Caki2 (cell line): Measurements from ENCODE around the gene EIF2S3. TPM values are rescaled to one million over a fixed set of nuclear protein-coding genes. Genes with fewer than 3 reads are reported as not detected.
A peak's percentile ranks its signal among the peaks of the same experiment; 100 is the strongest.

Source experiments
- DNase-seq: peaks from one replicate; pipeline ENCODE4 v3.0.0-alpha.2; 2015; ENCODE audit warnings: low read depth
- in situ Hi-C: cut with HindIII; loops from 2 replicates; pipeline ENCODE4 v1.10.0; 2016; ENCODE audit warnings: low sequenced_read_pairs, low pct_unique_long_range_greater_than_20kb, mixed read lengths
- total RNA-seq: library from RNA; depleted of rRNA; stranded (reverse); fragments of >200 nt; shearing (Covaris generic); gene quantifications from 2 replicates; pipeline ENCODE4 v1.2.3, GENCODE V29; 2014; ENCODE audit warnings: low replicate concordance; rRNA removed

The EIF2S3 gene
- total RNA-seq = 91.3 and 109 TPM in 2 replicates

- DNase-seq = peak; percentile 95
- in situ Hi-C loops = no loop called here
Measured at GRCh38 chrX:24054182-24055042, at the start of gene EIF2S3. TSS of gene EIF2S3 (plus strand) at chrX:24054956. CDS start at chrX:24054969, 13 bp downstream.

- no peak for DNase-seq
- in situ Hi-C loops = no loop called here
Measured at GRCh38 chrX:24005028-24005427, 49.7 kb upstream of the EIF2S3 start.

GRCh38 chrX:24005867-24006266, 48.9 kb upstream of the EIF2S3 start:
- in situ Hi-C loops = no loop called here
- no peak for DNase-seq

DNA sequence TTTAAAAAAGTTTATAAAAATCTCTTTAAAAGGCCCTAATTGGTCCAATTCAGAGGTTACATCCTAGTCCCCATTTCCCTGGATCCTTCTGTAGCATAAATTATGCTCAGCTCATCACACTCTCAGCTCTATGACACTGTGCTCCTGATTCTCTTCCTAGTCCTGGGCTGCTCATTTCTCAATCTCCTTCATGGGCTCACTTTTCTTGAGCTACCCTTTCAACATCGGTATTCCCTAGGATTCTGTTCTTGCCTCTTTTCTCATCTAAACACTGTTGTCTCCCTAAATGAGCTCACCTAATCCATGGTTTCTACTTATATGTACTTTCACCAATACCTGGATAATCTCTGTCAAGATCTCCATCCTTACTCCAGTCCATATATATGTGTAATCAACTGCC, 42.5 kb upstream of the EIF2S3 start:
- no peak for DNase-seq
- in situ Hi-C loops = no loop called here

GRCh38 chrX:24014388-24015018, 40.3 kb upstream of the EIF2S3 start:
- in situ Hi-C loops = no loop called here

DNA sequence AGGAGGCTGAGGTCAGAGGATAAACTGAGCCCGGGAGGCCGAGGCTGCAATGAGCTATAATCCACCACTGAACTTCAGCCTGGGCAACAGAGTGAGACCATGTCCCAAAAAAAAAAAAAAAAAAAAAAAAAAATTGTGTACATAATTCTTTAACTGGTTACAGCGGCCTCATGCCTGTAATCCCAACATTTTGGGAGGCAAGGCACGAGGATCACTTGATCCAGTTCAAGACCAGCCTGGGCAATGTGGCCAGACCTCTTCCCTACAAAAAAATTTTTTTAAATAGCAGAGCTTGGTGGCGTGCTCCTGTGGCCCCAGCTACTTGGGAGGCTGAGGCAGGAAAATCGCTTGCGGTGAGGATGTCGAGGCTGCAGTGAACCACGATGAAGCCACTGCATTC, 37.1 kb upstream of the EIF2S3 start:
- in situ Hi-C loops = no loop called here

More at GRCh38 chrX:24014388-24015018, 40.3 kb upstream of the EIF2S3 start:
- no peak for DNase-seq

DNA sequence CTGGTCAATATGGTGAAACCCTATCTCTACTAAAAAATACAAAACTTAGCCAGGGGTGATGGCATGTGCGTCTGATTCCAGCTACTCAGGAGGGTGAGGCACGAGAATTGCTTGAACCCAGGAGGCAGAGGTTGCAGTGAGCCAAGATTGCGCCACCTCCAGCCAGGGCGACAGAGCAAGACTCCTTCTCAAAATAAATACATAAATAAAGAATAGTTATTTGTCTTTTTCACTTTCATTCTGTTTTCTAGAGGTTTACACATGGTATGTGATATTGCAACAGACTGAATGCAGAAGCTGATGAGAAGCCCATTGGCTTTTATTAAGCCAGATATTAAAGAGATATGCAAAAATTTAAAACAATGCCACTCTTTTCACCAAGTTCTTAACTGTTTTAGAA, 35.9 kb upstream of the EIF2S3 start:
- no peak for DNase-seq
- in situ Hi-C loops = no loop called here

More for the DNA sequence above, 37.1 kb upstream of the EIF2S3 start:
- DNase-seq = no peak

GRCh38 chrX:24019448-24019847, 35.3 kb upstream of the EIF2S3 start:
- in situ Hi-C loops = no loop called here
- no peak for DNase-seq

DNA sequence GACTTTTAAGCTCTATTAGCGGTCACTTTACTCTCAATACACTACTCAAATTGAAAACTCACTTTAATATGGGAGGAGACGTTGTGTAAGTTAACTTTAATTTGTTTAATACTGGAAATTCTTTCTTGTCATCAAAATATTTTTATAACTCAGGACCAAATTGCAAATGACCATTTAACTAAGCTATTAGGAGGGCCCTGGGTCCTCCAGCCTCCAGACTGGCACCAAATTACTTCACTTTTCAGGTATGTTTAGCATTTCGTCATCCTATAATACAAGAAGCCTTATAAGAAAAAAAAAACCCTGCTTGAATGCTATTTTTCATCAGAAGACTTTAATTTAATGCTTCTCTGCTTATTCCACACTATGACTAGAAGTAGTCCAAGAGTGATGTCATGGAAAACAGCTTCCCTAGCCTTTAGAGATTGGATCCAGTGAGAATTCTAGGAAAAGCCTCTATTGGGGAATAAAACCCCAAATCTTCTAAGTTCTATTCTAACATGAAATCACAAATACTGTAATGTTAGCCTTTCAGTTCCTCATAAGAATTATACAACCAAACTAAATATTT, 34.4 kb upstream of the EIF2S3 start:
- in situ Hi-C loops = no loop called here
- no peak for DNase-seq

DNA sequence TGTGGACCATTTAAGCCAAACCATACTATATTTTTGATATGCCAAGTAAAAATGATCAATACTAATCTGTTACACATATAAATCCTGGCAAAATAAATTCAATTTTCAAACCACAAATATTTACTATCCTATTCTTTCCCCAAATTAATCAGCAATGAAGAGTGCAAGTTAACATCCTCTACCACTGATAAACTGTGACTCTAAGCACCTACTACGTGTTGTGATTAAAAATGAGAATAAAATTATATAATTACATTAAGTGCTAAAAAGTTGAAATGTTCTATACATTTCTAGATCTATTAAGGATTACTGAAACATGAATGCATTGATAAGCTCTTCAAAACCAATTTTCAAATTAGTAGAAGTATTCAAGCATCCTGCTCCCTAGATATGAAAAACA, 31.2 kb upstream of the EIF2S3 start:
- in situ Hi-C loops = no loop called here
- DNase-seq = no peak

- DNase-seq = no peak
- in situ Hi-C loops = no loop called here
Measured at GRCh38 chrX:24023972-24024669, 30.6 kb upstream of the EIF2S3 start.

- peak; percentile 84 for DNase-seq
- in situ Hi-C loops = no loop called here
Measured at GRCh38 chrX:24024819-24025740, 29.7 kb upstream of the EIF2S3 start.

GRCh38 chrX:24025741-24026403, 28.9 kb upstream of the EIF2S3 start:
- DNase-seq = peak; percentile 49
- in situ Hi-C loops = no loop called here

DNA sequence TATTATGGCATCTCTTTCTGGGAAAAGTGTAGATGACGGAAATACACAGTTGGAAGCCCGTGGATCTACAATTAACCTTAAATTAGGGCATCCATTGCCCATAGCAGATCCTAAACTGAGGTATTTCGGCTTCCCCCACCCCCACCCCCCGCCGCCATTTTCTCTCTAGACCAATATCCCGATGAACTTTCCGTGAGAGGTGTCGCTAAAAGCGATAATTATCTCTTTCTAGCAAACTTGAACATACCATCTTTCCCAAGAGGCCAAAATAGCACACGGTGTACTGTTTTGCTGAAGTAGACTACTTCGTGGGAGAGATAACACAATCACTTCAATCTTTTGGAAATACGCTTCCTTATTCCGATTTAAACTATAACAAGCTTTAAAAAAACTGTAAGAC, 28.3 kb upstream of the EIF2S3 start:
- DNase-seq = peak; percentile 18
- in situ Hi-C loops = no loop called here

GRCh38 chrX:24027086-24027485, 27.7 kb upstream of the EIF2S3 start, which contains the start of gene KLHL15:
TSS of gene KLHL15 (minus strand) at chrX:24027186. CDS start at chrX:24006693, 20,493 bp downstream.
- in situ Hi-C loops = no loop called here

DNA sequence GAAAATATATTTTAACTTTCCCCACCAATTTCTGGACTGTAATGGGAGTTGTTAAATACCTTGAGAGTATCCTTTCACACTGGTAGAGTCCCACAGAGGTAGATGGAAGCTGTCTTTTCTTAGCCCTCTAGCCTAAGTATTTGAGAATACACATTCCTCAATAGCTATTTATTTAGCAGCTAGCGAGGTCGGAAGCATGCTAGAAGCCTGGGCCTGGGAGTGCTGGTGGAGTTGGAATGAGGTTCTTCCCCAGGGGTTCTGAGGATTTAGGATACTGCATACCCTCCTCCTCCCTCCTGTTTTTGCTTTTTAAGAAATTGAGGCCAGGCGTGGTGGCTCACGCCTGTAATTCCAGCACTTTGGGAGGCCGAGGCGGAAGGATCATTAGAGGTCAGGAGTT, 26.8 kb upstream of the EIF2S3 start:
- in situ Hi-C loops = no loop called here
- DNase-seq = no peak

More at GRCh38 chrX:24027086-24027485, 27.7 kb upstream of the EIF2S3 start, which contains the start of gene KLHL15:
- no peak for DNase-seq

GRCh38 chrX:24030597-24030996, 24.2 kb upstream of the EIF2S3 start:
- in situ Hi-C loops = no loop called here
- no peak for DNase-seq
